Bronchial epithelial cell (primary cell): ENCODE data around the gene CCDC93. TPM values are rescaled to one million over a fixed set of nuclear protein-coding genes. Genes with fewer than 3 reads are reported as not detected.

Source experiments
- DNase-seq: peaks from one replicate; pipeline ENCODE4 v3.0.0-alpha.2; 2010; ENCODE audit warnings: low read depth
- FAIRE-seq: peaks from 2 replicates; lab custom pipeline; 2011; peaks lifted over from hg19 to GRCh38; lab: Jason Lieb, UNC
- H3K27me3 ChIP-seq: 2 replicates; pipeline ENCODE4 v1.5.1; 2011; ENCODE audit warnings: low read length; ENCODE audit not compliant: control insufficient read depth, insufficient read depth
- H3K36me3 ChIP-seq: 2 replicates; pipeline ENCODE4 v1.5.1; 2011; ENCODE audit warnings: low read length; ENCODE audit not compliant: control insufficient read depth, insufficient read depth
- H3K4me3 ChIP-seq: 2 replicates; pipeline ENCODE4 v1.5.1; 2011; ENCODE audit warnings: mild to moderate bottlenecking, low read depth, low read length, control low read depth
- total RNA-seq: library from RNA; depleted of rRNA; stranded (reverse); fragments of >200 nt; gene quantifications from 2 replicates; pipeline ENCODE4 v1.2.1, GENCODE V29; 2014
- TF ChIP-seq, protein P1 (sequence below): IDR thresholded peaks from 2 replicates; pipeline ENCODE4 v1.5.1; 2011; ENCODE audit warnings: mild to moderate bottlenecking, moderate library complexity, low read length, control low read depth, inconsistent platforms; ENCODE audit not compliant: insufficient read depth, severe bottlenecking

Gene CCDC93
- total RNA-seq, 1 donor from 2014 or later: 21.3 TPM

DNA sequence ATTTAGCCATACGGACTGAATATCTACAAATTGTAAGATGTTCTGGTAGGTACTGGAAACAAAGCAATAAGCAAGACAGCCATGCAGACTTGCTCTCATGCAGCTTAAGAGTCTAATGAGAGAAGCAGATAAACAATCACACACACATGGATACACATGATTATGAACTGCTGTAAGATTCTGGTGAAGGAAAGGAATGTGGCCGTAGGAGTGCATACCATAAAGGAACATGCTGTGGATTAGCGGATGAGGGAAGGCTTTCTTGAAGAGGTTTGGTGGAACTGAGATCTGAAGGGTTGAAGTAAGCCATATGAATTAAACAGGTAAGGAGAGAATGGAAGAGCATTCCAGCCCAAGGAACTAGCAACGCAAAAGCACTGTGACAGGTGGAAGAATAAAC is 13.8 kb downstream of the CCDC93 start:
- no peaks in the 10 kb centered on the region for H3K27me3 ChIP-seq
- TF ChIP-seq, protein P1, sequence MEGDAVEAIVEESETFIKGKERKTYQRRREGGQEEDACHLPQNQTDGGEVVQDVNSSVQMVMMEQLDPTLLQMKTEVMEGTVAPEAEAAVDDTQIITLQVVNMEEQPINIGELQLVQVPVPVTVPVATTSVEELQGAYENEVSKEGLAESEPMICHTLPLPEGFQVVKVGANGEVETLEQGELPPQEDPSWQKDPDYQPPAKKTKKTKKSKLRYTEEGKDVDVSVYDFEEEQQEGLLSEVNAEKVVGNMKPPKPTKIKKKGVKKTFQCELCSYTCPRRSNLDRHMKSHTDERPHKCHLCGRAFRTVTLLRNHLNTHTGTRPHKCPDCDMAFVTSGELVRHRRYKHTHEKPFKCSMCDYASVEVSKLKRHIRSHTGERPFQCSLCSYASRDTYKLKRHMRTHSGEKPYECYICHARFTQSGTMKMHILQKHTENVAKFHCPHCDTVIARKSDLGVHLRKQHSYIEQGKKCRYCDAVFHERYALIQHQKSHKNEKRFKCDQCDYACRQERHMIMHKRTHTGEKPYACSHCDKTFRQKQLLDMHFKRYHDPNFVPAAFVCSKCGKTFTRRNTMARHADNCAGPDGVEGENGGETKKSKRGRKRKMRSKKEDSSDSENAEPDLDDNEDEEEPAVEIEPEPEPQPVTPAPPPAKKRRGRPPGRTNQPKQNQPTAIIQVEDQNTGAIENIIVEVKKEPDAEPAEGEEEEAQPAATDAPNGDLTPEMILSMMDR: no peak
- FAIRE-seq: no peak
- H3K36me3 ChIP-seq: peaks cover 23% of the 10 kb centered on the region
- no peak overlapping the region for H3K4me3 ChIP-seq
- DNase-seq: no peak

DNA sequence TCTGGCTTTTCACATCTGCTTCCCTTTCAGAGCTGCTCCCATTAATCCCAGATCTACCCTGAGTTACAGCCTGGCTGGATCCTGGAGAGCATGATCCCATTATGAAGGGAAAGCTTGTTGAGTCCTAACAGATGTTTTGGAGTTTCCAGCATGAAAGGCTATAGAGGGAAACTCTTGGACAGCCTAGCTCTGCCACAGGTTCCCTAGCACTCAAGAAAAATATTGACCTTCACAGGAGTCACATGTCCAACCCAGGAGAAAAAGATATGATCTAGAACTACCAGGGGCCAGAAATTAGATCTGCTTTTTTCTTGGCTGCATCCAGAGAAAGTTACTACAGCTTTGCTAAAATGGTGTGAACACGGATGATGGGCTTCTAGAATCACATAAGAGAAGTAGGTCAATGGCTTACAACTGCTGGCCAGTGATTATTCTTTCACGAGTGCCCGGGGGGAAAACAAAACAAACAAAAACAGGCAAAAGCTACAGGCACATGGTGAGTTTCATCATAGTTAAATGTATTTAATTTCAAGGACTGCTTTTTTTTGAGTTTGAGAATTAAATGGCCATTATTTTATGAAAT is 15.9 kb downstream of the CCDC93 start:
- no peak overlapping the region for H3K4me3 ChIP-seq
- TF ChIP-seq, protein P1: no peak
- H3K36me3 ChIP-seq: peaks cover 23% of the 10 kb centered on the region
- DNase-seq (no peak), FAIRE-seq (no peak)
- no peaks in the 10 kb centered on the region for H3K27me3 ChIP-seq

DNA sequence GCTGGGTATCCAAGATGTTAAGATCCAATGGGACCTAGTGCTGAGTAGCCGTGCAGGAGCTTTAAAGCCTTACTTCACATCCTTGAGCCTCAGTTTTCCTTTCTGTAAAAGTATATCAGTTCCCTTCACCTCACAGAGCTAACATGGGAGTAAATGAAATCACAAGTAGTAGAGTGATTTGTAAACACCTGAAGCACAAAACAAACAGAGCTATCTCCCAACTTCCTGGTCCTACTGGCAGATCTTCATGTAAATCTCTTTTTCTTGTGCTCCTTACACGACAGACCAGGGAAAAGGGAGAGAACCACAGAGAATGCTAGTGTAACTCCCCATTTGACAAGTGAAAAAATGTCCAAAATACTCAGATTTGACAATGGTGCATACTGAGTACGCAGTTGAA is 17.3 kb downstream of the CCDC93 start:
- TF ChIP-seq, protein P1: no peak
- Histone ChIP-seq H3K36me3 (peaks cover 19% of the 10 kb centered on the region), H3K4me3 (no peak overlapping the region), H3K27me3 (no peaks in the 10 kb centered on the region)
- FAIRE-seq (no peak), DNase-seq (no peak)

DNA sequence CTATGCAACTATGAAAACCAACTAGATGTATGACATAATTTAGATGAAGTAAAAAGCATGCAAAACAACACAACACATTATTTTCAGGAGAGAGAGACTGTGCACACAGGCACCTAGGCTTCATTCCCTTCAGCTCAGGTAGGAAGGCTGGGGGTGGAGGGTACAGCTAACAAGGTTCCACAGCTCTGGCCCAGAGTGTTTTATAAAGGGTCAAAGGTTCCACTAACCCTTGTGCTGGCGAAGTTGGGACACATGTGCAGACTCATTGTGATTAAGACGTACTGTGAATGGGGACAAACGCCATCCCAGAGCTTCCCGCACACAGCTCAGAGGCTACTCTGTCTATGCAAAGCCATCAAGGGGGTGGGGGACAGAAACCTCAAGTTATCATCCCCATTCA is 19.1 kb downstream of the CCDC93 start:
- Histone ChIP-seq H3K36me3 (peaks cover 14% of the 10 kb centered on the region), H3K27me3 (no peaks in the 10 kb centered on the region), H3K4me3 (no peak overlapping the region)
- DNase-seq: no peak
- no peak for FAIRE-seq
- TF ChIP-seq, protein P1: no peak

DNA sequence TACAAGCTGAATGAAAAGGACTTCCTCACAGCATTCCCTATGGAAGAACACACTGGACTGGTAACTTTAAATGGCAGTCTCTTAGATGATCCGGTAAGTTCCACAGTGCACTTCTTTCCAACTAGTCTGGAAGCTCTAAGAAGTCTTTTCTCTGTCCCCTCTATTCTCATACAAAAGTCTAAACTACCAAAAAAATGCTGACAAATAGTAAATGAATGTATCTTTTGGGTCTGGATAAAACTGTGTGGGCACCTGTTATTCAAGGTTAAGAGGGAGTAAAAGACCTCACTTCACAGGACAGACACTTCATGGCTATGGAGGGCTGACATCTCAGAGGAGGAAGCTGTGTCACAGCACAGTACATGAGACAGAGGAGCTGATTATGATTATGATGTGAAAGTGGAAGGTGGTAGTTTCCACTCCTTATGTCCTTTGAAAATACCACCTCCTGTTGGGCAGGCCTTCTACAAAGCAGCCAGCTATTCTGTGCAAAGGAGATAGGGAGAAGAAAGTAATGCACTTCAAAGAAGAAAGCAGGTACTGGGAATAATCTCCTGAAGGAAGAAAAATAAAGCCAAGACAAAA is 23.9 kb downstream of the CCDC93 start:
- TF ChIP-seq, protein P1: no peak
- Histone ChIP-seq H3K4me3 (no peak overlapping the region), H3K27me3 (no peaks in the 10 kb centered on the region), H3K36me3 (peaks cover 4% of the 10 kb centered on the region)
- DNase-seq (no peak), FAIRE-seq (no peak)

DNA sequence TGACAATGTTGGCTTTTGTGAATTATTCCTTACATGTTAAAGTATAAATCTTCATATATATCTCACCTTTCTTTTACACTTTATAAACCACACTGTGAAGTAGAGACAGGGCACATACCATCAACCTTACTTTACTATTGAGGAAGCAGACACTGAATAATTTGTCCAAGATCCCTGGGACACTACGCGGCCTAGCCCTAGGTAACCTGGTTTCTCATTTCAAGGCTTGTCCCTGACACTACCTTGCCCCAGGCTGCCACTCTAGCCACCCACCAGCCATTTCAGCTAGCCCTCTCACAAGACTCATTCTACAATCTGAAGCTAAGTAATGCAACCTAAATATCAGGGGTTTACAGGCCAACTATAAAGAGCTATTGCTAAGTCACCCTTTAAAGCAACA is 26.7 kb downstream of the CCDC93 start:
- H3K4me3 ChIP-seq: no peak overlapping the region
- H3K36me3 ChIP-seq: peaks cover 4% of the 10 kb centered on the region
- no peaks in the 10 kb centered on the region for H3K27me3 ChIP-seq
- TF ChIP-seq, protein P1: no peak
- DNase-seq (no peak), FAIRE-seq (no peak)
